LNCaP clone FGC (cell line): ENCODE data around the gene SWI5.

Experiments used
- DNase-seq: peaks from one replicate; pipeline ENCODE4 v3.0.0-alpha.2; 2011; ENCODE audit warnings: low read depth
- H3K4me3 ChIP-seq: 2 replicates; pipeline ENCODE4 v1.5.1; 2011; ENCODE audit warnings: mild to moderate bottlenecking, low read depth, low read length, control low read depth
- TF ChIP-seq, protein P1 (sequence below): IDR thresholded peaks from 2 replicates; pipeline ENCODE4 v1.5.1; 2012; ENCODE audit warnings: mild to moderate bottlenecking; ENCODE audit not compliant: control insufficient read depth, insufficient read depth; ENCODE audit errors: extremely low read depth

SWI5 gene

DNA sequence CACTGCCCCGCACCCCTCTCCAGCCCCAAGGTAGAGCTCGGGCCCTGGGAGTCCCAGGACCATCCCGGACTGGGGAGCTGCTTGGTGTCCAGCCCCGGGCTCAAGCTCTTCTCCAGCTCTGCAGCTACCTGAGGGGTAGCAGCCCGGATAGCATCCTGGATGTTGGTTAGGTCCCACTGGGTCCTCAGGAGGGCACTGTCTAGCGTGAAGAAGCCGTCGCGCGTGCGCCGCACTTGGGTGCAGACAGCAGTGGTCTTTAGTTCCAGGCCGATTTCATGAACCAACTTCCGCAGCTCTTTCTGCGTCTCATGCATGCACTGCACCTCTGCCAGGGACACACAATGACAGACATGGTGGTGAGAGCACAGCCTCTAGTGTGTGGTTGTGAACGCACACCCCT, 33.5 kb downstream of the SWI5 start:
- TF ChIP-seq, protein P1, sequence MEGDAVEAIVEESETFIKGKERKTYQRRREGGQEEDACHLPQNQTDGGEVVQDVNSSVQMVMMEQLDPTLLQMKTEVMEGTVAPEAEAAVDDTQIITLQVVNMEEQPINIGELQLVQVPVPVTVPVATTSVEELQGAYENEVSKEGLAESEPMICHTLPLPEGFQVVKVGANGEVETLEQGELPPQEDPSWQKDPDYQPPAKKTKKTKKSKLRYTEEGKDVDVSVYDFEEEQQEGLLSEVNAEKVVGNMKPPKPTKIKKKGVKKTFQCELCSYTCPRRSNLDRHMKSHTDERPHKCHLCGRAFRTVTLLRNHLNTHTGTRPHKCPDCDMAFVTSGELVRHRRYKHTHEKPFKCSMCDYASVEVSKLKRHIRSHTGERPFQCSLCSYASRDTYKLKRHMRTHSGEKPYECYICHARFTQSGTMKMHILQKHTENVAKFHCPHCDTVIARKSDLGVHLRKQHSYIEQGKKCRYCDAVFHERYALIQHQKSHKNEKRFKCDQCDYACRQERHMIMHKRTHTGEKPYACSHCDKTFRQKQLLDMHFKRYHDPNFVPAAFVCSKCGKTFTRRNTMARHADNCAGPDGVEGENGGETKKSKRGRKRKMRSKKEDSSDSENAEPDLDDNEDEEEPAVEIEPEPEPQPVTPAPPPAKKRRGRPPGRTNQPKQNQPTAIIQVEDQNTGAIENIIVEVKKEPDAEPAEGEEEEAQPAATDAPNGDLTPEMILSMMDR = no peak
- H3K4me3 ChIP-seq = no peak overlapping the region
- DNase-seq = no peak

DNA sequence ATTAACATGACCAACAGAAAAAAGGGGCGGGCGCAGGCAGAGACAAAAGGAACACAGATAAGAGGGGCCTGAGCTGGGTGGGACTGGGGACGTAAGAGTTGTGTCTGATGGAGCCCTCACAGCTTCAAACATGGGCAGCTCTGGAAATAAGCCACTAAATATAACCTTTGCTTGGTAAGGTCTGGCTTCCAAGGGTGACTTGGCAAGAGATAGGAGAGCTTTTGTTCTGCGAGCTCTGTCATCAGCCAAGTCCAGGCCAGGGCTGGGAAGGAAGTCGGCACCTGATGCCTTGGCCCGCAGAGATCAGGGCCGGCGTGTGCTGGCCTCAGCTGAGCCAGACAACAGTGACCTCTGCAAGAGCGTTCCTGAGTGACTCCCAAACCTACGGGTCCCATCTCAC, 34.4 kb downstream of the SWI5 start:
- DNase-seq = no peak
- TF ChIP-seq, protein P1 = no peak
- H3K4me3 ChIP-seq = no peak overlapping the region

DNA sequence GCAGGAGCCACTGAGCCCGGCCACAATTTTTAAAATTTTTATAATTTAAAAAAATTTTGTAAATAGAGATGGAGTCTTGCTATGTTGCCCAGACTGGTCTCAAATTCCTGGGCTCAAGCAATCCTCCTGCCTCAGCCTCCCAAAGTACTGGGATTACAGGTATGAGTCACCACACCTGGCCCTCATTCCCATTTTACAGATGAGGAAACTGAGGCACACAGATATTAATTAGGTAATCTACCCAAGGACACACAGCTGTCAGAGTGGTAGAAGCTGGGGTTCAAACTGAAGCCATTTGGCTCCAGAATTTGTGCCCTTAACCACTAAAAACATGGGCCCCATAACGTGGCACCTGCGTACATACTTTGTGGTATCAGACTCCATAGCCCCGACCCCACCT, 38.6 kb downstream of the SWI5 start:
- H3K4me3 ChIP-seq = no peak overlapping the region
- no peak for DNase-seq
- TF ChIP-seq, protein P1 = no peak

DNA sequence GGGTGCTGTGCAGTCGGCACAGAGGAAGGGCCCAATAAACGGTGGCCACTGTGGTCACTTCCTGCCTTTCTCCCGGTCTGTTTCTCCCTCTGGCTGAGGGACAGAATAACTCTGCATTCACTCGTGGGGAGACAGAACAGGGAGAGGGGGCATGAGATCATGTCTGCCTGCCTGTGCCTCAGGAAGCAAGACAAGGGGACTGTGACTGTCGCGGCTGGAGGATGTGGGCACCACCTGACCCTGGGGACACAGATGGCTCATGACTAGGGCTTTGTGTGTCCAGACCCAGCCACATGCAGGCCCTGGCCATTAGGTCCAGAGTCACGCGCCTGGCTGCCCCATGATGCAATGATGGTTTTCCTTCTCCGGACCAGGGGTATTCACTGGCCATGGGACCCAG, 40.3 kb downstream of the SWI5 start:
- H3K4me3 ChIP-seq = no peak overlapping the region
- DNase-seq = no peak
- TF ChIP-seq, protein P1 = no peak

DNA sequence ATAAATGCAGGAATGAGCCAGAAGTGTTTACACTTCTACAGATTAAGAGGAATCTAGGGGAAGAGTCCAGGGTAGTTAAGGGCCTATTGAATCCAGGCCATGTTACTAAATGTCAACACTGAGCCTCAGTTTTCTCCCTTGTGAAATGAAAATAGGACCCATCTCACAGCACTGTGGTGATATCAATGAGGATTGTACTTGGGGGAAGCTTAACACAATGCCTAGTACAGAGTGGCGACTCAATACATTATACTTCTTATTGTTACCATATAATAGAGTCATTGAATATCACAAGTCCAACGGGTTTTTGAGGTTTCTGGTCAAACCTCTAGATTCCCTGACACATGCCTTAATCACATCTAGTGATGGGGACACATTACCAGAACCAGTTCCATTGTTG, 41.6 kb downstream of the SWI5 start:
- no peak overlapping the region for H3K4me3 ChIP-seq
- TF ChIP-seq, protein P1 = no peak
- no peak for DNase-seq

DNA sequence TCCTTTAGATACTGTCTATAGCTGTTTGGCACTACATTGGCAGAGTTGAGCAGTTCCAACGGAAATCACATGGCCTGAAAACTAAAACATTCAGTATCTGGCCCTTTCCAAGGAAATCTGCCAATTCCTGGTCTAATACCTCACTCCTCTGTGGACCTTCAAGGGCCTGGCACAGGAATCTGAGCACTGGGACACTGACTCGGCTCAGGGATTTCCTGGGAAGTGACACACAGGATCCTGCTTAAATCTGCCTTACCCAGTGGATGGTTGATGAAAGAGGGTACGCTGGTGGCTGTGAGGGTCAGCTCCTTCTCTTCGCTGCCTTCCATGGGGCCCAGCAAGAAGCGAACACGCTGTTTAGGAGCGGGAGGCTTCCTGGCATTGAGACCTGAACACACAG, 45.3 kb downstream of the SWI5 start:
- TF ChIP-seq, protein P1 = no peak
- peak overlapping the region; percentile 95 for H3K4me3 ChIP-seq
- no peak for DNase-seq

DNA sequence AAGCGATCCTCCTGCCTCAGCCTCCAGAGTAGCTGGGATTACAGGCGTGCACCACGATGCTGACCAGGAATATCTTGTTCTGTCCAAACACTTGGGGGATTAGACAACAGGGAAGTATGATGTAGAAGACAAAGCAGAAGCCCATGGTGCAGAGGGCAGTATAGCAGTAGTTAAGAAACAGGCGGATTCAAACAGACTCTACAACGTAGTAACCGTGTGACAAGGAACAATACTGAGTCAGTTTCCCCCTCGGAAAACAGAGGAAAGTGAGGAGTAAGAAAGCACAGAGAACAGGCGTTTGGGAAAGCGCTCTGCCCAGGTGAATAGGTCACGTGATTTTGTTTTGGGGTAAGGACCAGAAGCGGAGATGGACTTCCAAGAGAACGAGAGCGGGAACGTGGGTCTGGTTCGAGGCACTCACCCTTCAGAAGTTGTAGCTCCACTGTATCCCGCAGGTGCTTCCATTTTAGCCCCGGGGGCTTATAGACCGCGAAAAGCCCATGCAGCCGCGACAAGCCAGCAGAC, 45.9 kb downstream of the SWI5 start:
- DNase-seq = peak; percentile 34

More for the DNA sequence above, 45.9 kb downstream of the SWI5 start:
- H3K4me3 ChIP-seq = peak overlapping the region; percentile 95
- TF ChIP-seq, protein P1 = no peak
